Sigmoid colon (tissue), 7 donors: ENCODE results near the gene GUF1. TPM values are rescaled to one million over a fixed set of nuclear protein-coding genes. Genes with fewer than 3 reads are reported as not detected.

Experiments
- DNase-seq: peaks from one replicate; pipeline ENCODE4 v3.0.0-alpha.2; 2019
- H3K27ac ChIP-seq, 4 donors: fragments of 200-600 bp; sonication (generic); one replicate each; pipeline ENCODE4 v1.5.1; 2016 to 2019; ENCODE audit warnings: mild to moderate bottlenecking in 1 of 4
- H3K27me3 ChIP-seq, 3 donors: fragments of 200-600 bp; sonication (generic); one replicate each; pipeline ENCODE4 v1.5.1; 2019; ENCODE audit warnings: mild to moderate bottlenecking in 1 of 3
- H3K36me3 ChIP-seq, 4 donors: fragments of 200-600 bp; sonication (generic); one replicate each; pipeline ENCODE4 v1.5.1; 2016 to 2019
- H3K4me1 ChIP-seq, 4 donors: fragments of 200-600 bp; sonication (generic); one replicate each; pipeline ENCODE4 v1.5.1; 2017 to 2019
- H3K4me3 ChIP-seq, 4 donors: fragments of 200-600 bp; sonication (generic); one replicate each; pipeline ENCODE4 v1.5.1; 2017 to 2019; ENCODE audit warnings: mild to moderate bottlenecking in 2 of 4, moderate library complexity in 1 of 4
- H3K9me3 ChIP-seq, 4 donors: fragments of 200-600 bp in 3 of 4; sonication (generic) in 3 of 4; one replicate each; pipeline versions ENCODE4 v1.5.1 to v1.6.1; 2013 to 2019
- CTCF ChIP-seq, 4 experiments: fragments of 450-650 bp in 3 of 4; fragments of 200-600 bp in 1 of 4; IDR thresholded peaks; one replicate each; pipeline ENCODE4 v1.5.1; 2016 to 2019; ENCODE audit warnings: antibody characterized with exemption in 4 of 4, mild to moderate bottlenecking in 3 of 4, moderate library complexity in 2 of 4
- EP300 ChIP-seq, 4 donors: sonication (generic); formaldehyde crosslinking; IDR thresholded peaks; one replicate each; pipeline ENCODE4 v1.6.1; 2017; ENCODE audit warnings: antibody characterized with exemption in 4 of 4
- POLR2A ChIP-seq, 2 donors: fragments of 450-650 bp; IDR thresholded peaks; one replicate each; pipeline ENCODE4 v1.6.1; 2016; ENCODE audit warnings: antibody characterized with exemption in 2 of 2, mild to moderate bottlenecking in 2 of 2, moderate library complexity in 2 of 2
- POLR2AphosphoS5 ChIP-seq, 4 donors: sonication (generic); formaldehyde crosslinking; IDR thresholded peaks; one replicate each; pipeline ENCODE4 v1.6.1; 2017; ENCODE audit warnings: antibody characterized with exemption in 4 of 4
- WGBS, 2 donors: extraction: QIAGEN DNeasy Blood & Tissue Kit; methylation state at CpG; one replicate each; pipeline ENCODE4 v1.1.7; 2013; 5-methylcytosine and 5-hydroxymethylcytosine counted together
- intact Hi-C: fragments of 100-400 bp; cut with DNase I; formaldehyde crosslinking; loops from one replicate; pipeline ENCODE4 v1.15.1; 2023
- polyA plus RNA-seq, 3 donors: library from polyadenylated mRNA; stranded (reverse); fragments of 200-250 nt; gene quantifications; one replicate each; pipeline ENCODE4 v1.2.3, GENCODE V29; 2013
- total RNA-seq, 4 donors: library from RNA; depleted of rRNA; stranded (reverse); fragments of >200 nt; gene quantifications; one replicate each; pipeline ENCODE4 v1.1.0, GENCODE V29; 2016
- donor health status: healthy with polysubstance abuse.
- donor health status: Bipolar disorder and iron deficiency.
- donor health status: healthy.

The GUF1 gene
- total and polyA plus RNA-seq, 7 donors: 10.9 to 18.0 (median 14.2) TPM

- no peaks in the 10 kb centered on the region for H3K27me3 ChIP-seq
- WGBS, 2 donors: 64 to 91% methylated on average over 4 of the region's 4 CpGs
- no peak overlapping the region for H3K4me3 ChIP-seq
- H3K9me3 ChIP-seq: no peaks in the 10 kb centered on the region
- intact Hi-C loops: no loop called here
- no peaks in the 10 kb centered on the region for H3K4me1 ChIP-seq
- no peaks in the 10 kb centered on the region for H3K36me3 ChIP-seq
- TF ChIP-seq CTCF (IDR thresholded peaks at IDR 0.05) (no peak), EP300 (IDR thresholded peaks at IDR 0.05) (no peak), POLR2A (IDR thresholded peaks at IDR 0.05) (no peak), POLR2AphosphoS5 (IDR thresholded peaks at IDR 0.05) (no peak)
- DNase-seq: no peak
- no peak overlapping the region for H3K27ac ChIP-seq
Observed at GRCh38 chr4:44638091-44638490, 40.1 kb upstream of the GUF1 start.

- no peaks in the 10 kb centered on the region for H3K27me3 ChIP-seq
- WGBS, 2 donors: 65 to 86% methylated on average over 1 of the region's 1 CpG
- no peak for DNase-seq
- no peaks in the 10 kb centered on the region for H3K36me3 ChIP-seq
- no peak overlapping the region for H3K27ac ChIP-seq
- H3K9me3 ChIP-seq: peaks cover 0 to 8% (median 0%) of the 10 kb centered on the region in 4 donors
- H3K4me3 ChIP-seq: no peak overlapping the region
- intact Hi-C loops: no loop called here
- TF ChIP-seq CTCF (IDR thresholded peaks at IDR 0.05) (no peak), POLR2AphosphoS5 (IDR thresholded peaks at IDR 0.05) (no peak), EP300 (IDR thresholded peaks at IDR 0.05) (no peak), POLR2A (IDR thresholded peaks at IDR 0.05) (no peak)
- H3K4me1 ChIP-seq: no peaks in the 10 kb centered on the region
Observed at GRCh38 chr4:44646151-44646550, 32.1 kb upstream of the GUF1 start.

GRCh38 chr4:44651425-44651824 is 26.8 kb upstream of the GUF1 start, which contains the start of gene YIPF7:
TSS of gene YIPF7 (minus strand) at chr4:44651625. CDS start at chr4:44650100, 1,525 bp downstream.
- no peak within 1 kb of the TSS for H3K4me3 ChIP-seq
- no peaks in the 10 kb centered on the region for H3K36me3 ChIP-seq
- no peak within 1 kb of the TSS for H3K27ac ChIP-seq
- intact Hi-C loops: no loop called here
- TF ChIP-seq CTCF (IDR thresholded peaks at IDR 0.05) (no peak), POLR2A (IDR thresholded peaks at IDR 0.05) (no peak), EP300 (IDR thresholded peaks at IDR 0.05) (no peak), POLR2AphosphoS5 (IDR thresholded peaks at IDR 0.05) (no peak)
- no peaks in the 10 kb centered on the region for H3K4me1 ChIP-seq
- H3K9me3 ChIP-seq: no peaks in the 10 kb centered on the region
- no peaks in the 10 kb centered on the region for H3K27me3 ChIP-seq
- no peak for DNase-seq
- WGBS, 2 donors: 69 to 78% methylated on average over 1 of the region's 1 CpG

GRCh38 chr4:44652002-44652401 is 26.2 kb upstream of the GUF1 start:
- TF ChIP-seq CTCF (IDR thresholded peaks at IDR 0.05): no peak
- TF ChIP-seq POLR2AphosphoS5 (IDR thresholded peaks at IDR 0.05): no peak
- TF ChIP-seq POLR2A (IDR thresholded peaks at IDR 0.05): no peak
- TF ChIP-seq EP300 (IDR thresholded peaks at IDR 0.05): no peak
- H3K9me3 ChIP-seq: no peaks in the 10 kb centered on the region
- H3K4me3 ChIP-seq: no peak overlapping the region
- H3K36me3 ChIP-seq: no peaks in the 10 kb centered on the region
- intact Hi-C loops: no loop called here
- 64 to 82% methylated on average over 1 of the region's 1 CpG for WGBS, 2 donors
- no peaks in the 10 kb centered on the region for H3K27me3 ChIP-seq
- H3K27ac ChIP-seq: no peak overlapping the region
- H3K4me1 ChIP-seq: no peaks in the 10 kb centered on the region
- DNase-seq: no peak

- Histone ChIP-seq H3K4me3 (no peak overlapping the region), H3K36me3 (no peaks in the 10 kb centered on the region), H3K27ac (no peak overlapping the region), H3K27me3 (no peaks in the 10 kb centered on the region), H3K4me1 (no peaks in the 10 kb centered on the region), H3K9me3 (no peaks in the 10 kb centered on the region)
- DNase-seq: no peak
- WGBS, 2 donors: 47 to 61% methylated on average over 3 of the region's 3 CpGs
- intact Hi-C loops: no loop called here
- TF ChIP-seq POLR2A (IDR thresholded peaks at IDR 0.05): no peak
- no peak for TF ChIP-seq CTCF (IDR thresholded peaks at IDR 0.05)
- no peak for TF ChIP-seq POLR2AphosphoS5 (IDR thresholded peaks at IDR 0.05)
- no peak for TF ChIP-seq EP300 (IDR thresholded peaks at IDR 0.05)
Observed at GRCh38 chr4:44660396-44660795, 17.8 kb upstream of the GUF1 start.
